NCI-H345 treated with DMSO at 0.1 percent for 48 hours (cell line): ENCODE measurements around the gene NUDT4.
A peak's percentile ranks its signal among the peaks of the same experiment; 100 is the strongest.
"Not testable (repeated sequence)": the region's sequence is repeated elsewhere in the genome, so short reads cannot be mapped to it uniquely, and the experiment has no call there.

ENCODE experiments used
- DNase-seq: peaks from one replicate; lab custom pipeline; 2025; ENCODE audit not compliant: unreplicated experiment; lab: John Stamatoyannopoulos, UW

NUDT4 gene

DNA sequence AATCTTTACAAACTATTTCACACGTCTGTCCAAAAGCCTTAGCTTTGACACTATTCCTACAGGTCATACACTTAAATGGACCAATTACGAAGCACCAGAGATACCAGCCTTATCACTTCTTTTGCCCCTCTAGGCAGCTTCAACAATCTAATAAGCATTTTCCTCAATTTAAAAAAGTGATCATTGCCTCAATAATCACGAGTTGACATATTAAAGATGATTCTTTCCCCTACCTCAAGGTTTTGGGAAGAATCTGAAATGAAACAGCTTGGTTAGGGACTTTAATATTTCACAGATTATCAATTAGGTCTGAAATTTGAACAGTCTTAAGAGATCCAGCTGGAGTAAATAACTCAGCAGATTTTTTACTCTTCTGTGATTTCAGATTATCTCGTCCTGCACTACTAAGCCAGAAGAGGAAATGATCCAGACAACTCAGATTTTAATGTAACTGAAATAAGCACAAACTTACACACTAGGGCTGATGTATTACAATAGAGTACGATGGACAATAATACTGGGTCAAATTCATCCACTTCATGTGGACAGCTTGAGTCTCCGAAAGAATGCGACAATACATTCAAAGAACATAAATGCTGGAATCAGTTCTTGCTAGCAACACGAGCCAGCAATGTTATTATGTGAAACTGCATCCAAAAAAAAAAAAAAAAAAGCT, 48.1 kb downstream of the NUDT4 start:
- DNase-seq = no peak

GRCh38 chr12:93426412-93426805, 48.7 kb downstream of the NUDT4 start:
- no peak for DNase-seq

DNA sequence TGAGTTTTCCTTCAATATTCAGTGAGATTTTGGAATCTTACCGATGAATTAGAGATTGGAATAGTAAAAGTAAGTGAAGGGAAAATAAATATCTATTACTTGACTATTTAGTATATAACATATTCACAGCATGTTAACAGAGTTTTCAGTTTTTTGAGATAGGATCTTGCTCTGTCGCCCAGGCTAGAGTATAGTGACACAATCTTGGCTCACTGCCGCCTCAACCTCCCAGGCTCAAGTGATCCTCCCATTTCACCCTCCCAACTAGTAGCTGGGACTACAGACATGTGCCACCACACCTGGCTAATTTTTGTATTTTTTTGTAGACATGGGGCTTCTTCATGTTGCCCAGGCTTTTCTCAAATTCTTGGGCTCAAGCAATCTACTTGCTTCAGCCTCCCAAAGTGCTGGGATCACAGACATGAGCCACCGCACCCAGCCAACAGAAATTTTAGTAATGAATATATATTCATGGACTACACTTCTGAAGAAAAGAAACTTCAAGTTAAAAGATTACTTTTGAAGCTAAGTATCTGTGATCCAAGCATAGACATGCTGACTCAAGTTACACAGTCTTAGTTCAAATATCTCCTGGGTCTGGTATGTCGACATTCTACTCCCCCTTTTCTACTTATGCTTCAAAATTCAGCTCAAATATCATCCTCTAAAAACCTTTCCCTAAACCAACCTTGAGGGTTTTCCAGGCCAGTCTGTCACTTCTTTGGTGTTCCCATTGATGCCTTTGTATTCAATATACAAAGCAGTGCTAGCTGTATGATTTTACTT, 50.2 kb downstream of the NUDT4 start:
- no peak for DNase-seq

- no peak for DNase-seq
These were observed 51.7 kb downstream of the NUDT4 start for GRCh38 chr12:93429448-93429847.

DNA sequence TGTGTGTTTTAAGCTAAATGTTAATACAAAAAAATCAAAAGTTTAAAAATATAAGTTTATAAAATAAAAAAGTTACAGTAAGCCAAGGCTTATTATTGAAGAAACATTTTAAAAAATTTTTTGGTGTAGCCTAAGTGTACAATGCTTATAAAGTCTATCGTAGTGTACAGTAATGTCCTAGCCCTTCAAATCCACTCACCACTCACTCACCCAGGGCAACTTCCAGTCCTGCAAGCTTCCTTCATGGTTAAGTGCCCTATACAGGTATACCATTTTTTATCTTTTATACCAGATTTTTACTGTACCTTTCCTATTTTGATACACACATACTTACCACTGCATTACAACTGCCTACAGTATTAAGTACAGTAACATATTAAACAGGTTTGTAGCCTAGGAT, 52.1 kb downstream of the NUDT4 start:
- DNase-seq = no peak

- DNase-seq = no peak
These were observed 52.6 kb downstream of the NUDT4 start for GRCh38 chr12:93430280-93430679.

- not testable (repeated sequence) for DNase-seq
These were observed 54.3 kb downstream of the NUDT4 start for GRCh38 chr12:93432031-93432430.

DNA sequence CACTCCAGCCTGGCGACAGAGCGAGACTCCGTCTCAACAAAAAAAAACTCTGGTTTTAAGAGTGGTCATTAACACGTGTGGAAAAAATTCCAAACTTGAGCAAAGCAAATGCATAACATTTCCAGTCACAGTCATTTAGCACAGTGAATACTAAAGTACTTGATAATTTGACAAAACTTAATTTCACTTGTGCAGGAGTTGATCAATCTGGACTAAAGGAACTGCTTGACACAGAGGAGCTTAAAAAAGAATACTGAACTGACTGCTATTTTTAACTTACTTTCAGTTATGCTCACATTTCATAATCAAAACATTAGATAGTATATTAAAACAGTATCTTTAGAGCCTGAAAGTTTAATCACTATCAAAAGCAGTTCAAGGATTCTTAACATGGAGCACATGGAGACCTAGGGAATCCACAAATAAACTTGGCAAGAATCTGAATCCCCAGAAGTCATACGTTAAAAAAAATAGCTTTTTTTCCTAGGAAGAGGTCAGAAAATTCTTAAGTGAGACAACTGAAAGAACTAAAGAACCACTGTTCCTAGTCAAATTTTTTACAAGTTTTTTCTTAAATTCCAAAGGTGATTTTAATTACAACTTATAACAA, 56.6 kb downstream of the NUDT4 start:
- DNase-seq = no peak

GRCh38 chr12:93438266-93439050, 60.7 kb downstream of the NUDT4 start:
- no peak for DNase-seq

GRCh38 chr12:93440043-93440835, 62.5 kb downstream of the NUDT4 start:
- DNase-seq = no peak

DNA sequence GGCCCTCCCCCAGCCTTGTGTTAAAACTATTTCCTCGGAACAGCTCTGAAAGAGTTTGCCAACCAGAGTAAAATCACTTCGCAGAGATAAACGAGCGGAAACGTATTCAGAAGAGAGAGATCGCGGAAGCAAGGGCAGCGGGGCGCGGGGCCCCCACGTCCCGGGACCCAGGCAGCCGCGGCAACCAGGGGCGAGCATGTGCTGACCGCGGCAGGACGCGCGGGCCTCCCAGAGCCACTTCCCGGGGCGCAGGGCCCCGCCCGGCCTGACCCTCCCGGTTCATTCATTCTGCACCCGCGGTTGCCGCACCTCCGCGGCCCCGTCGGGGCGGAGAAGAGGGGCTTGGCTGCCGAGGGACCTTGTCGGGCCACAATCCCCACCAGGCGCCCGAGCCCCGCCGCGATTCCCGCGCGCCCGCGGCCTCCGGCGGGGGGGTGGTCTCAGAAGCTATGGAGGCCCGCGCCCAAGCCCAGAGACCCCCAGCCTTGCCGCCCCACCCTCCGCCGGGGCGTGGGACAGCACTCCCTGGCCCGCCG, 63.4 kb downstream of the NUDT4 start:
- DNase-seq = no peak

DNA sequence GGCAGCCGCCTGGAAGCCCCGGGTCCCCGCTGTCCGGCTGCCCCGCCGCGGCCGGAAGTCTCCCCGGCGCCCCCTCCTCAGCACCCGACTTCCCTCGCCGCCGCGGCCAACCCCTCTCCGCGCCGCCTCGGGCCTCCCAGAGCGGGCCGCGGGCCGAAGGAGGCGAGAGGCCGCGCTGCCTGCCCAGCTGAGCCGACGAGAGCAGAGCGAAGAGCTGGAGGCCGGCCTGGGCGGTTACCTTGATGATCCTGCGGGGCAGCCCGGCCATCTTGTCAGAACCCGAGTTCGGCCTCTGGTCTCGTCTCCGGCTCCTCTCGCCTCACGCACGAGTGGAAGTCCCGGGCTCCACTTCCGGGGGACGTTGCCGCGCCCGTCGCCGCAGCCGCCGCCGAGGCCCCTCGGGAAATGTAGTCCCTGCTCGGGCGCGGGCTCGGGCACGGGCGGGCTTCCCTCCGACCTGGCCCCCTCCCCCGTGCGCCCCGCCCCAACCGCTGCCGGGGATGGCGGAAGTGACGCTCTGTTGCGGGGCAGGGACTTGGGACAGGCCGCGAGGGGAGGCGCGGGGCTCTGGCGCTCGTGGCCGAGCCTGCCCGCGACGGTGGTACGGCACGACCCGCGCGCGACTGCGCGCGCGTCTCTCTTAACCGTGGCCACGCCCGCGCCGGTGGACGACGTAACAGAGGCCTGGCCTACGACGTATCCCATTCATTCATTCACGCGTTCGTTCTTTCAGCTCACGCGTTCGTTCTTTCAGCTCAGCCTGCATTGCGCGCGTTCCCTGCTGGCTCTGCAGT, 64.1 kb downstream of the NUDT4 start, which contains the start of gene UBE2N:
UBE2N (minus strand) TSS at position 331 of the 794 bp plus-strand sequence; CDS start at position 268, 63 bp downstream.
- peak; percentile 88 for DNase-seq

- DNase-seq = no peak
These were observed 65.0 kb downstream of the NUDT4 start for GRCh38 chr12:93442411-93443340.

- no peak for DNase-seq
These were observed 65.9 kb downstream of the NUDT4 start for GRCh38 chr12:93443576-93443975.

- no peak for DNase-seq
These were observed 70.0 kb downstream of the NUDT4 start for GRCh38 chr12:93447555-93448290.

GRCh38 chr12:93448796-93449195, 71.1 kb downstream of the NUDT4 start:
- DNase-seq = no peak

GRCh38 chr12:93449277-93449676, 71.6 kb downstream of the NUDT4 start:
- no peak for DNase-seq
